SK-N-SH (cell line): ENCODE data around the gene ETS1. TPM values are rescaled to one million over a fixed set of nuclear protein-coding genes. Genes with fewer than 3 reads are reported as not detected.

Experiments used
- CTCF ChIA-PET: fragments of 300-600, 350-600 bp; formaldehyde crosslinking; extraction: SDS; loops from one replicate; lab custom pipeline; 2021; lab: Yijun Ruan, JAX
- POLR2A ChIA-PET: fragments of 350-600 bp; sonication (Branson Sonifier 250); formaldehyde crosslinking; extraction: SDS; loops from one replicate; lab custom pipeline; 2020; ENCODE audit warnings: antibody characterized with exemption, inconsistent platforms; lab: Yijun Ruan, JAX
- DNase-seq: peaks from one replicate; pipeline ENCODE4 v3.0.0; 2012
- H2AFZ ChIP-seq: fragments of 200-600 bp; sonication (generic); 2 replicates; pipeline ENCODE4 v1.8.1; 2016; ENCODE audit warnings: antibody characterized with exemption, mild to moderate bottlenecking, low read depth
- H3F3A ChIP-seq: fragments of 200-600 bp; sonication (generic); replicated peaks from 2 replicates; pipeline ENCODE3; 2016; ENCODE audit warnings: antibody characterized with exemption, mild to moderate bottlenecking; ENCODE audit not compliant: insufficient read depth
- H3K27ac ChIP-seq, 2 experiments: fragments of 200-500 bp in 1 of 2; fragments of 200-600 bp in 1 of 2; sonication (Bioruptor generic) in 1 of 2; sonication (generic), shearing (Covaris generic) in 1 of 2; 2 replicates each; pipeline versions ENCODE4 v1.5.1 to v1.6.1; 2014 to 2016; ENCODE audit warnings: low read depth in 2 of 2, inconsistent platforms in 1 of 2, low read length in 1 of 2, mild to moderate bottlenecking in 1 of 2, mixed read lengths in 1 of 2
- H3K27me3 ChIP-seq: fragments of 200-600 bp; sonication (generic), shearing (Covaris generic); 2 replicates; pipeline ENCODE4 v1.6.1; 2016; ENCODE audit warnings: mixed run types; ENCODE audit not compliant: insufficient read depth
- H3K36me3 ChIP-seq, 2 experiments: fragments of 200-500 bp in 1 of 2; fragments of 200-600 bp in 1 of 2; sonication (Bioruptor generic) in 1 of 2; sonication (generic) in 1 of 2; replicated peaks in 1 of 2; 2 replicates each; pipeline versions ENCODE3 to v1.5.1; 2014 to 2016; ENCODE audit warnings: low read length in 1 of 2, mild to moderate bottlenecking in 1 of 2; ENCODE audit not compliant: insufficient read depth in 2 of 2, control insufficient read depth in 1 of 2
- H3K4me1 ChIP-seq, 2 experiments: fragments of 200-500 bp in 1 of 2; fragments of 200-600 bp in 1 of 2; sonication (Bioruptor generic) in 1 of 2; sonication (generic), shearing (Covaris generic) in 1 of 2; 2 replicates each; pipeline versions ENCODE4 v1.5.1 to v1.6.1; 2014 to 2016; ENCODE audit warnings: low read depth in 1 of 2, low read length in 1 of 2, mixed run types in 1 of 2; ENCODE audit not compliant: insufficient read depth in 2 of 2, control insufficient read depth in 1 of 2
- H3K4me2 ChIP-seq: fragments of 200-600 bp; sonication (generic), shearing (Covaris generic); 2 replicates; pipeline ENCODE4 v1.6.1; 2017; ENCODE audit warnings: mixed run types
- H3K4me3 ChIP-seq, 2 experiments: fragments of 200-500 bp in 1 of 2; fragments of 200-600 bp in 1 of 2; sonication (Bioruptor generic) in 1 of 2; sonication (generic), shearing (Covaris generic) in 1 of 2; 2 replicates each; pipeline versions ENCODE4 v1.5.1 to v1.8.1; 2014 to 2016; ENCODE audit warnings: low read depth in 2 of 2, inconsistent platforms in 1 of 2, low read length in 1 of 2, mild to moderate bottlenecking in 1 of 2, mixed read lengths in 1 of 2, moderate library complexity in 1 of 2
- H3K79me2 ChIP-seq: fragments of 200-600 bp; sonication (generic); 2 replicates; pipeline ENCODE4 v1.8.1; 2017; ENCODE audit warnings: mild to moderate bottlenecking; ENCODE audit not compliant: insufficient read depth
- H3K9ac ChIP-seq: fragments of 200-600 bp; sonication (generic); 2 replicates; pipeline ENCODE4 v1.6.1; 2017; ENCODE audit warnings: mixed run types
- H3K9me2 ChIP-seq: fragments of 200-600 bp; sonication (generic); 2 replicates; pipeline ENCODE4 v1.6.1; 2017; ENCODE audit warnings: mixed run types
- H3K9me3 ChIP-seq: fragments of 200-600 bp; sonication (generic); 2 replicates; pipeline ENCODE4 v1.6.1; 2017; ENCODE audit warnings: mixed run types, mild to moderate bottlenecking, moderate library complexity
- H4K20me1 ChIP-seq: fragments of 200-600 bp; sonication (generic); 2 replicates; pipeline ENCODE4 v1.6.1; 2017; ENCODE audit warnings: mild to moderate bottlenecking, mixed run types; ENCODE audit not compliant: insufficient read depth
- CHD2 ChIP-seq: fragments of 150-350 bp; IDR thresholded peaks from 2 replicates; pipeline ENCODE4 v1.6.1; 2018; ENCODE audit warnings: low read length; ENCODE audit not compliant: partially characterized antibody
- EP300 ChIP-seq, 2 experiments: IDR thresholded peaks; 2 replicates each; pipeline versions ENCODE4 v1.4.0 to v1.6.1; 2012; ENCODE audit warnings: borderline replicate concordance in 1 of 2, low read depth in 1 of 2, low read length in 1 of 2
- EZH2phosphoT487 ChIP-seq: fragments of 200-600 bp; sonication (generic); IDR thresholded peaks from 2 replicates; pipeline ENCODE4 v1.6.1; 2017; ENCODE audit warnings: low read depth, mixed run types, mild to moderate bottlenecking, antibody characterized with exemption, moderate library complexity, borderline replicate concordance
- FOSL2 ChIP-seq: IDR thresholded peaks from 2 replicates; pipeline ENCODE4 v1.4.0; 2012; ENCODE audit warnings: low read depth, mild to moderate bottlenecking, moderate library complexity, borderline replicate concordance
- FOXJ3 ChIP-seq: sonication (generic); formaldehyde crosslinking; IDR thresholded peaks from 2 replicates; pipeline ENCODE4 v1.5.1; 2020; ENCODE audit warnings: mild to moderate bottlenecking, missing genetic modification reagents
- FOXM1 ChIP-seq: IDR thresholded peaks from 2 replicates; pipeline ENCODE4 v1.4.0; 2012; ENCODE audit warnings: low read depth, mild to moderate bottlenecking
- GABPA ChIP-seq: IDR thresholded peaks from 2 replicates; pipeline ENCODE4 v1.4.0; 2012; ENCODE audit warnings: low read depth, mild to moderate bottlenecking
- JUND ChIP-seq: IDR thresholded peaks from 2 replicates; pipeline ENCODE4 v1.4.0; 2012
- MEF2A ChIP-seq: IDR thresholded peaks from 2 replicates; pipeline ENCODE4 v1.4.0; 2012; ENCODE audit warnings: low read depth, borderline replicate concordance
- MXI1 ChIP-seq: IDR thresholded peaks from 2 replicates; pipeline ENCODE4 v1.6.1; 2012; ENCODE audit warnings: mild to moderate bottlenecking, low read depth, low read length, improper control_type of control experiment
- NFIC ChIP-seq: IDR thresholded peaks from 2 replicates; pipeline ENCODE4 v1.4.0; 2012; ENCODE audit warnings: borderline replicate concordance
- NRF1 ChIP-seq: IDR thresholded peaks from 2 replicates; pipeline ENCODE4 v1.6.1; 2012; ENCODE audit warnings: low read depth, mild to moderate bottlenecking, low read length
- POLR2AphosphoS5 ChIP-seq: IDR thresholded peaks from 2 replicates; pipeline ENCODE4 v1.6.1; 2012; ENCODE audit warnings: low read depth, low read length
- RCOR1 ChIP-seq: fragments of 150-350 bp; IDR thresholded peaks from 2 replicates; pipeline ENCODE4 v1.6.1; 2017; ENCODE audit warnings: antibody characterized with exemption, low read length
- RFX5 ChIP-seq: IDR thresholded peaks from 2 replicates; pipeline ENCODE4 v1.6.1; 2012; ENCODE audit warnings: mild to moderate bottlenecking, improper control_type of control experiment, low read length
- SIN3A ChIP-seq: IDR thresholded peaks from 2 replicates; pipeline ENCODE4 v1.6.1; 2012; ENCODE audit warnings: low read depth, mild to moderate bottlenecking, low read length, moderate library complexity, borderline replicate concordance
- SMC3 ChIP-seq: IDR thresholded peaks from 2 replicates; pipeline ENCODE4 v1.6.1; 2012; ENCODE audit warnings: low read depth, low read length, improper control_type of control experiment
- TAF1 ChIP-seq: IDR thresholded peaks from 2 replicates; pipeline ENCODE4 v1.6.1; 2012; ENCODE audit warnings: low read depth, mild to moderate bottlenecking, low read length, moderate library complexity, borderline replicate concordance
- TCF12 ChIP-seq: IDR thresholded peaks from 2 replicates; pipeline ENCODE4 v1.4.0; 2012
- TEAD4 ChIP-seq: IDR thresholded peaks from 2 replicates; pipeline ENCODE4 v1.4.0; 2012; ENCODE audit warnings: mild to moderate bottlenecking, borderline replicate concordance; ENCODE audit not compliant: insufficient read depth
- USF1 ChIP-seq: IDR thresholded peaks from 2 replicates; pipeline ENCODE4 v1.4.0; 2012; ENCODE audit warnings: low read depth, borderline replicate concordance
- YY1 ChIP-seq: IDR thresholded peaks from 2 replicates; pipeline ENCODE4 v1.4.0; 2012; ENCODE audit warnings: low read depth, mild to moderate bottlenecking
- WGBS: methylation state at CpG from one replicate; pipeline ENCODE4 v1.1.6; 2017; ENCODE audit warnings: low lambda C conversion rate; 5-methylcytosine and 5-hydroxymethylcytosine counted together
- polyA plus RNA-seq, 3 experiments: library from polyadenylated mRNA; depleted of rRNA; stranded (reverse); fragments of >200 nt; gene quantifications; 2 replicates each; pipeline ENCODE4 v1.2.3, GENCODE V29; 2012
- TF ChIP-seq, protein P1 (sequence below): fragments of 200-600 bp; sonication (generic); IDR thresholded peaks from 2 replicates; pipeline ENCODE4 v1.6.1; 2017; ENCODE audit warnings: antibody characterized with exemption, mild to moderate bottlenecking, moderate library complexity
- TF ChIP-seq, protein P2 (sequence below): IDR thresholded peaks from 2 replicates; pipeline ENCODE4 v1.4.0; 2012; ENCODE audit warnings: low read depth
- TF ChIP-seq, protein P3 (sequence below): fragments of 150-350 bp; IDR thresholded peaks from 2 replicates; pipeline ENCODE4 v1.6.1; 2017; ENCODE audit warnings: antibody characterized with exemption, low read length, low read depth, borderline replicate concordance
- TF ChIP-seq, protein P4 (sequence below): IDR thresholded peaks from 2 replicates; pipeline ENCODE4 v1.6.1; 2012; ENCODE audit warnings: mild to moderate bottlenecking, low read depth, low read length, moderate library complexity
- TF ChIP-seq, protein P5 (sequence below): fragments of 150-350 bp; IDR thresholded peaks from 2 replicates; pipeline ENCODE4 v1.6.1; 2016; ENCODE audit warnings: mild to moderate bottlenecking, low read depth, low read length

Gene ETS1
- polyA plus RNA-seq, 1 of the 3 experiments (the other 2 are of a cell fraction), result 14.5 TPM

DNA sequence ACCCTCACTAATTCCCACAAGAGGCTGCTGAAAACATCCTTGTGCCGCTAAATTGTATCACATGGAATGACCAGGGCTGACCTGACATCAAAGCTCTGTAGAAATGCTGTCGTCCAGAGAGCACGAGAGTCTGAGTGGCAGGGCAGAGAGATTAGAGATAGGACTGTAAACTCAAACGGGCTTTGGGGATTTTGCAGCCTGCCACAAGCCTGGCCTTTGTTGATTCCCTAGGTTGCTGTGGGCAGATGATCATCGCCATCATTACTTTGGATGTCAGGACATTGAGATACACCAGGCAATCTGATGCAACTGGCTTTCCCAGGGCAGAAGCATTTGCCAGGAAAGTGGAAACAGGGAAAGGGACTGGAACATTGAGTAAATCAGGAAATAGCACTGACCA lies 131.6 kb downstream of the ETS1 start:
- Histone ChIP-seq H3K27ac (peak overlapping the region; percentile 91 to 99; a peak in 3 of 4 replicates), H2AFZ (no peak overlapping the region), H3K4me1 (peaks cover 8 to 34% of the 10 kb centered on the region in 2 experiments), H3K36me3 (peaks cover 28 to 29% of the 10 kb centered on the region in 2 experiments), H3K79me2 (peaks cover 5% of the 10 kb centered on the region; the same call in 1 of the 2 replicates), H3F3A (peaks cover 45% of the 10 kb centered on the region), H4K20me1 (no peaks in the 10 kb centered on the region), H3K9ac (no peak overlapping the region), H3K4me2 (no peak overlapping the region), H3K27me3 (no peaks in the 10 kb centered on the region), H3K4me3 (no peak overlapping the region), H3K9me2 (no peaks in the 10 kb centered on the region), H3K9me3 (no peaks in the 10 kb centered on the region)
- DNase-seq, result peak; percentile 70
- ChIA-PET POLR2A (no interaction called here), CTCF (interaction anchor here (1.3 to 1.4 kb wide), 3 partner anchors 56 to 283 kb away, joined by 3 read pairs; no protein-coding TSS in a partner anchor)
- WGBS, result 75% methylated on average over 5 of the region's 5 CpGs
- TF ChIP-seq POLR2AphosphoS5, result no peak
- no peak for TF ChIP-seq NFIC
- peak; percentile 85 for TF ChIP-seq FOXJ3 (CRISPR knock-in tag)
- no peak for TF ChIP-seq EZH2phosphoT487
- TF ChIP-seq TEAD4, result no peak
- TF ChIP-seq FOXM1, result no peak
- no peak for TF ChIP-seq NRF1
- TF ChIP-seq TCF12, result peak; percentile 29; the same call in 1 of the 2 replicates
- peak; percentile 68 for TF ChIP-seq CHD2
- TF ChIP-seq, protein P1, sequence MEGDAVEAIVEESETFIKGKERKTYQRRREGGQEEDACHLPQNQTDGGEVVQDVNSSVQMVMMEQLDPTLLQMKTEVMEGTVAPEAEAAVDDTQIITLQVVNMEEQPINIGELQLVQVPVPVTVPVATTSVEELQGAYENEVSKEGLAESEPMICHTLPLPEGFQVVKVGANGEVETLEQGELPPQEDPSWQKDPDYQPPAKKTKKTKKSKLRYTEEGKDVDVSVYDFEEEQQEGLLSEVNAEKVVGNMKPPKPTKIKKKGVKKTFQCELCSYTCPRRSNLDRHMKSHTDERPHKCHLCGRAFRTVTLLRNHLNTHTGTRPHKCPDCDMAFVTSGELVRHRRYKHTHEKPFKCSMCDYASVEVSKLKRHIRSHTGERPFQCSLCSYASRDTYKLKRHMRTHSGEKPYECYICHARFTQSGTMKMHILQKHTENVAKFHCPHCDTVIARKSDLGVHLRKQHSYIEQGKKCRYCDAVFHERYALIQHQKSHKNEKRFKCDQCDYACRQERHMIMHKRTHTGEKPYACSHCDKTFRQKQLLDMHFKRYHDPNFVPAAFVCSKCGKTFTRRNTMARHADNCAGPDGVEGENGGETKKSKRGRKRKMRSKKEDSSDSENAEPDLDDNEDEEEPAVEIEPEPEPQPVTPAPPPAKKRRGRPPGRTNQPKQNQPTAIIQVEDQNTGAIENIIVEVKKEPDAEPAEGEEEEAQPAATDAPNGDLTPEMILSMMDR, result no peak
- TF ChIP-seq, protein P2, sequence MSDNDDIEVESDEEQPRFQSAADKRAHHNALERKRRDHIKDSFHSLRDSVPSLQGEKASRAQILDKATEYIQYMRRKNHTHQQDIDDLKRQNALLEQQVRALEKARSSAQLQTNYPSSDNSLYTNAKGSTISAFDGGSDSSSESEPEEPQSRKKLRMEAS, result no peak
- TF ChIP-seq JUND, result no peak
- TF ChIP-seq RCOR1, result peak; percentile 74; the same call in 1 of the 2 replicates
- TF ChIP-seq, protein P3, sequence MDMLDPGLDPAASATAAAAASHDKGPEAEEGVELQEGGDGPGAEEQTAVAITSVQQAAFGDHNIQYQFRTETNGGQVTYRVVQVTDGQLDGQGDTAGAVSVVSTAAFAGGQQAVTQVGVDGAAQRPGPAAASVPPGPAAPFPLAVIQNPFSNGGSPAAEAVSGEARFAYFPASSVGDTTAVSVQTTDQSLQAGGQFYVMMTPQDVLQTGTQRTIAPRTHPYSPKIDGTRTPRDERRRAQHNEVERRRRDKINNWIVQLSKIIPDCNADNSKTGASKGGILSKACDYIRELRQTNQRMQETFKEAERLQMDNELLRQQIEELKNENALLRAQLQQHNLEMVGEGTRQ, result no peak
- TF ChIP-seq EP300 (IDR thresholded peaks at IDR 0.05; ENCODE audit: borderline replicate concordance in 1 of 2, low read depth in 1 of 2, low read length in 1 of 2), result peak in 1 of 2 experiments; percentile 80; a peak in 1 of 4 replicates
- TF ChIP-seq, protein P4, sequence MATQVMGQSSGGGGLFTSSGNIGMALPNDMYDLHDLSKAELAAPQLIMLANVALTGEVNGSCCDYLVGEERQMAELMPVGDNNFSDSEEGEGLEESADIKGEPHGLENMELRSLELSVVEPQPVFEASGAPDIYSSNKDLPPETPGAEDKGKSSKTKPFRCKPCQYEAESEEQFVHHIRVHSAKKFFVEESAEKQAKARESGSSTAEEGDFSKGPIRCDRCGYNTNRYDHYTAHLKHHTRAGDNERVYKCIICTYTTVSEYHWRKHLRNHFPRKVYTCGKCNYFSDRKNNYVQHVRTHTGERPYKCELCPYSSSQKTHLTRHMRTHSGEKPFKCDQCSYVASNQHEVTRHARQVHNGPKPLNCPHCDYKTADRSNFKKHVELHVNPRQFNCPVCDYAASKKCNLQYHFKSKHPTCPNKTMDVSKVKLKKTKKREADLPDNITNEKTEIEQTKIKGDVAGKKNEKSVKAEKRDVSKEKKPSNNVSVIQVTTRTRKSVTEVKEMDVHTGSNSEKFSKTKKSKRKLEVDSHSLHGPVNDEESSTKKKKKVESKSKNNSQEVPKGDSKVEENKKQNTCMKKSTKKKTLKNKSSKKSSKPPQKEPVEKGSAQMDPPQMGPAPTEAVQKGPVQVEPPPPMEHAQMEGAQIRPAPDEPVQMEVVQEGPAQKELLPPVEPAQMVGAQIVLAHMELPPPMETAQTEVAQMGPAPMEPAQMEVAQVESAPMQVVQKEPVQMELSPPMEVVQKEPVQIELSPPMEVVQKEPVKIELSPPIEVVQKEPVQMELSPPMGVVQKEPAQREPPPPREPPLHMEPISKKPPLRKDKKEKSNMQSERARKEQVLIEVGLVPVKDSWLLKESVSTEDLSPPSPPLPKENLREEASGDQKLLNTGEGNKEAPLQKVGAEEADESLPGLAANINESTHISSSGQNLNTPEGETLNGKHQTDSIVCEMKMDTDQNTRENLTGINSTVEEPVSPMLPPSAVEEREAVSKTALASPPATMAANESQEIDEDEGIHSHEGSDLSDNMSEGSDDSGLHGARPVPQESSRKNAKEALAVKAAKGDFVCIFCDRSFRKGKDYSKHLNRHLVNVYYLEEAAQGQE, result no peak
- TF ChIP-seq USF1, result no peak
- TF ChIP-seq MEF2A, result no peak
- TF ChIP-seq TAF1, result no peak
- no peak for TF ChIP-seq YY1
- TF ChIP-seq SMC3, result no peak
- TF ChIP-seq FOSL2, result no peak
- no peak for TF ChIP-seq SIN3A
- peak; percentile 47; the same call in 1 of the 2 replicates for TF ChIP-seq MXI1
- TF ChIP-seq, protein P5, sequence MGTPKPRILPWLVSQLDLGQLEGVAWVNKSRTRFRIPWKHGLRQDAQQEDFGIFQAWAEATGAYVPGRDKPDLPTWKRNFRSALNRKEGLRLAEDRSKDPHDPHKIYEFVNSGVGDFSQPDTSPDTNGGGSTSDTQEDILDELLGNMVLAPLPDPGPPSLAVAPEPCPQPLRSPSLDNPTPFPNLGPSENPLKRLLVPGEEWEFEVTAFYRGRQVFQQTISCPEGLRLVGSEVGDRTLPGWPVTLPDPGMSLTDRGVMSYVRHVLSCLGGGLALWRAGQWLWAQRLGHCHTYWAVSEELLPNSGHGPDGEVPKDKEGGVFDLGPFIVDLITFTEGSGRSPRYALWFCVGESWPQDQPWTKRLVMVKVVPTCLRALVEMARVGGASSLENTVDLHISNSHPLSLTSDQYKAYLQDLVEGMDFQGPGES, result no peak
- no peak for TF ChIP-seq RFX5
- TF ChIP-seq GABPA, result no peak
